Astrocyte (in vitro differentiated cells and primary cell): Measurements from ENCODE around the gene RBM22.

Experiments used
- EZH2 ChIP-seq: IDR thresholded peaks from 2 replicates; pipeline ENCODE4 v1.6.1; 2012; ENCODE audit warnings: mild to moderate bottlenecking, low read length, inconsistent platforms; ENCODE audit not compliant: insufficient read depth
- TF ChIP-seq, protein P1 (sequence below): IDR thresholded peaks from 2 replicates; pipeline ENCODE4 v1.5.1; 2011; ENCODE audit warnings: low read depth, mild to moderate bottlenecking, inconsistent platforms, low read length, moderate library complexity; ENCODE audit not compliant: insufficient read depth

DNA sequence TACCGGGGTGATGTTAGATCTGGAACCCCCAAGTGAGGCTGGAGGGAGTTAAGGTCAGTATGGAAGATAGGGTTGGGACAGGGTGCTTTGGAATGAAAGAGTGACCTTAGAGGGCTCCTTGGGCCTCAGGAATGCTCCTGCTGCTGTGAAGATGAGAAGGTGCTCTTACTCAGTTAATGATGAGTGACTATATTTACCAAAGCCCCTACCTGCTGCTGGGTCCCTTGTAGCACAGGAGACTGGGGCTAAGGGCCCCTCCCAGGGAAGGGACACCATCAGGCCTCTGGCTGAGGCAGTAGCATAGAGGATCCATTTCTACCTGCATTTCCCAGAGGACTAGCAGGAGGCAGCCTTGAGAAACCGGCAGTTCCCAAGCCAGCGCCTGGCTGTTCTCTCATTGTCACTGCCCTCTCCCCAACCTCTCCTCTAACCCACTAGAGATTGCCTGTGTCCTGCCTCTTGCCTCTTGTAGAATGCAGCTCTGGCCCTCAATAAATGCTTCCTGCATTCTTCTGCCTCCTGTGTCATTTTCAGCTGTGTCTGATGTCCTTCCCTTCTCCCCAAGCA is 42.1 kb downstream of the RBM22 start:
- TF ChIP-seq, protein P1, sequence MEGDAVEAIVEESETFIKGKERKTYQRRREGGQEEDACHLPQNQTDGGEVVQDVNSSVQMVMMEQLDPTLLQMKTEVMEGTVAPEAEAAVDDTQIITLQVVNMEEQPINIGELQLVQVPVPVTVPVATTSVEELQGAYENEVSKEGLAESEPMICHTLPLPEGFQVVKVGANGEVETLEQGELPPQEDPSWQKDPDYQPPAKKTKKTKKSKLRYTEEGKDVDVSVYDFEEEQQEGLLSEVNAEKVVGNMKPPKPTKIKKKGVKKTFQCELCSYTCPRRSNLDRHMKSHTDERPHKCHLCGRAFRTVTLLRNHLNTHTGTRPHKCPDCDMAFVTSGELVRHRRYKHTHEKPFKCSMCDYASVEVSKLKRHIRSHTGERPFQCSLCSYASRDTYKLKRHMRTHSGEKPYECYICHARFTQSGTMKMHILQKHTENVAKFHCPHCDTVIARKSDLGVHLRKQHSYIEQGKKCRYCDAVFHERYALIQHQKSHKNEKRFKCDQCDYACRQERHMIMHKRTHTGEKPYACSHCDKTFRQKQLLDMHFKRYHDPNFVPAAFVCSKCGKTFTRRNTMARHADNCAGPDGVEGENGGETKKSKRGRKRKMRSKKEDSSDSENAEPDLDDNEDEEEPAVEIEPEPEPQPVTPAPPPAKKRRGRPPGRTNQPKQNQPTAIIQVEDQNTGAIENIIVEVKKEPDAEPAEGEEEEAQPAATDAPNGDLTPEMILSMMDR, result no peak
- no peak for TF ChIP-seq EZH2
